GM21723 (cell line): ENCODE results near the gene HNRNPA1.
A peak's percentile ranks its signal among the peaks of the same experiment; 100 is the strongest.
"Not testable (repeated sequence)": the region's sequence is repeated elsewhere in the genome, so short reads cannot be mapped to it uniquely, and the experiment has no call there.

Experiments
- ATAC-seq: cut with Tn5 transposase; IDR thresholded peaks from one replicate; pipeline ENCODE4 v1.9.1; 2021; ENCODE audit warnings: mild to moderate bottlenecking, moderate library complexity; ENCODE audit not compliant: unreplicated experiment

Gene HNRNPA1

GRCh38 chr12:54273981-54274380 is 6.5 kb upstream of the HNRNPA1 start:
- ATAC-seq = no peak

DNA sequence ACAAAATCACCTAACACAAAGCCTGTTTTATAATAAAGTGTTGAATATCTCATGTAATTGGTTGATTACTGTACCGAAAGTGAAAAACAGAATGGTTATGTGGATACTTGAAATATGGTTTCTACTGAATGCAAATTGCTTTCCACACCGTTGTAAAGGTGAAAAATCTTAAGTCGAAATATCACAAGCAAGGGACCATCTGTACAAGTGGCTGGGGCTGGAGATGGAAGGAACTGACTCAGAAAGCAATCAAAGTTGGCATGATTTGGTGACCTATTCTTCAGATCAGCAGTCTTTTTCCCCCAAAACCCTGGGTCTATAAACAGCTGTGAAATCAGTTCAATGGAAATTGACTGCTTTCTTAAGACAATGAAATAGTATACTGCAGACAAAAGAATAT is 4.2 kb upstream of the HNRNPA1 start:
- no peak for ATAC-seq

DNA sequence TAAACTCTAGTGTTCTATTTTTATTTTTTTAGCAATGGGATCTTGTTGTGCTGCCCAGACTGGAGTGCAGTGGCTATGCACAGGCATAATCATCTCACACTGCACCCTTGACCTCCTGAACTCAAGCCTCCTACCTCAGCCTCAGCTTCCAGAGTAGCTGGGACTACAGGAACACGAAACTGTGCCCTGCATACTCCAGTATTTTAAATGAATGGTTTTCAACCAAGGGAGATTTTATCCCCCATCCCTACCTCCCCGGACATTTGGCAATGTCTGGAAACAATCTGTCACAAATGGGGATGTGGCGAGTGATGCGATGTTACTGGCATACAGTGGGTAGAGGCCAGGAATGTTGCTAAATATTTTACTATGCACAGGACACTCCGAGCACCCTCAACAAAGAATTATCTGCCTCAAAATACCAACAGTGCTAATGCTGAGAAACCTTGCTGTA is 2.7 kb upstream of the HNRNPA1 start:
- ATAC-seq = no peak

GRCh38 chr12:54279227-54279631 is 1.3 kb upstream of the HNRNPA1 start:
- no peak for ATAC-seq

DNA sequence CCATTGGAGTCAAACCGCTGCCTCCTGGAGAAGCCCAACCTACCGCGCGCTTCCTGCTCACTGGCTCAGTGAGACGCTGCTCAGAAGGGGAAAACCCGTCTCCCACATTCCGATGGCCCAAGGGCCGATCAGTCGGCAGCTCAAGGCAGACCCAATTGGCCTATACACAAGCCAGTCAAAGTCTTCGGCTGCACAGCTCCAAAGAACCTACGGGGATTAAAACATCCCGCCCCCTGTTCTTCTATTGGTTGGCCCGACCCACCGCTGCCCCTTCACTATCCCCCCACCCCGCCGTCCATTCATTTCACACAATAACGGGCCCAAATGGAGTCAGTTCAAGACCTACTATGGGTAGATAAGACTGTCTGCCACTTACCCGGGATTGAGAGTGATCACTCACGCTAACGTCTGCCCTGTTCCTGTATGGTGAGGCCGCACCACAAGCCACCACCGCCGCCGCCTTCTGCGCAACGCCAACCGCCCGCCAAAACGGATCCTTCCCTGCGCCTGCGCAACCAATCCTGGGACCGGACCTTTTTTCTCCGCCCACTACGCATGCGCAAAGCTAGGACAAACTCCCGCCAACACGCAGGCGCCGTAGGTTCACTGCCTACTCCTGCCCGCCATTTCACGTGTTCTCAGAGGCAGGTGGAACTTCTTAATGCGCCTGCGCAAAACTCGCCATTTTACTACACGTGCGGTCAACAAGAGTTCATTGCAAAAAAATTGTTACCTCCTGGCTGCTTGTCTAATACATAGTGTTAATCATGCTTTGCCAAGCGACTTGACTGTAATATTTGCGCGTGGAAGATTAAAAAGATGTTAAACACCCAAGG is 676 bp upstream of the HNRNPA1 start, which contains the start of gene CBX5:
Gene CBX5 (minus strand): TSS at position 491 of the 836 bp plus-strand sequence. CDS start 22,472 bp downstream, outside the sequence.
- peak; percentile 79 for ATAC-seq

- ATAC-seq = not testable (repeated sequence)
Observed at GRCh38 chr12:54281261-54281638, 724 bp downstream of the HNRNPA1 start.

- ATAC-seq = not testable (repeated sequence)
Observed at GRCh38 chr12:54281694-54282093, 1.2 kb downstream of the HNRNPA1 start.

DNA sequence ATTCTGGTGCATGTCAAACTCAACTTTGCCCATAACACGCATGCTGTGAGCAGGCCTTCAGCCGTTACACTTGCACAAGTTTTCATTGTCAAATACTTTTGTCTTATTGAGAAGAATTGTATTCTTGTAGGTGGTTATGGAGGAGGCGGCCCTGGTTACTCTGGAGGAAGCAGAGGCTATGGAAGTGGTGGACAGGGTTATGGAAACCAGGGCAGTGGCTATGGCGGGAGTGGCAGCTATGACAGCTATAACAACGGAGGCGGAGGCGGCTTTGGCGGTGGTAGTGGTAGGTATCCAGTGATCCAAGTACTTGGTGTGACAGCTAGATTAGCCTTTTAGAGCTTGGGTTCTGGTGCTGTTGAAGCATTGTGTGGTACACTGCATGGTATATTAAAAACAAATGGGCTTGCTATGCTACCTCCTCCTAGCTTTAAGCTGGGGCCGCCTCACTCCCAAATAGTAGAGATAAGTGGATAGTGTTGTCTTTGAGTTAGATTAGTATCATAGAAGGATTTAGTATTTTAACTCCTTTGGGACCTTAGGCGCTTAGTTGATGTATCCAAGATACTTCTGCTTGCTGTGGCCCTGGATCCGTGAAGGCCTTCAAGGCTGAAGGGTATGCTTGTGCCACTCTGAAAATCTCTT is 2.5 kb downstream of the HNRNPA1 start:
- no peak for ATAC-seq

DNA sequence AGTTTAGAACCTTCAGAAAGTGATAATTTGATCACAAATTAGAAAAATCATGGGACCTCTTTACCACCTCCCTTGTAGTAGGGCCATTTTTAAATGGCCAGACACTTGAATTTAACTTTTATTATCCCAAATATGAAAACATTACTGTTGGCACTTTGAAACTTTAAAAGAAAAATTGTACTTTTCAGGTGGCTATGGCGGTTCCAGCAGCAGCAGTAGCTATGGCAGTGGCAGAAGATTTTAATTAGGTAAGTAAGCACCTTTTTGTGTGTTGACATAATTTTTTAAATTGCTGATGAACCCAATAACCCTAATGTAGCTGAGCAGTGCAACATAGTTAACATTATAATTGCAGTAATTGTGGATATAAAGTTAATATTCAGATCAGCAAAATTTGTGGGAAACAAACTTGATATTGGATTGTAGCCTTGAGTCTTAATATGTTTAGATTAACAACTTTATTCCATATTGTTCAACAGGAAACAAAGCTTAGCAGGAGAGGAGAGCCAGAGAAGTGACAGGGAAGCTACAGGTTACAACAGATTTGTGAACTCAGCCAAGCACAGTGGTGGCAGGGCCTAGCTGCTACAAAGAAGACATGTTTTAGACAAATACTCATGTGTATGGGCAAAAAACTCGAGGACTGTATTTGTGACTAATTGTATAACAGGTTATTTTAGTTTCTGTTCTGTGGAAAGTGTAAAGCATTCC is 3.7 kb downstream of the HNRNPA1 start:
- not testable (repeated sequence) for ATAC-seq

DNA sequence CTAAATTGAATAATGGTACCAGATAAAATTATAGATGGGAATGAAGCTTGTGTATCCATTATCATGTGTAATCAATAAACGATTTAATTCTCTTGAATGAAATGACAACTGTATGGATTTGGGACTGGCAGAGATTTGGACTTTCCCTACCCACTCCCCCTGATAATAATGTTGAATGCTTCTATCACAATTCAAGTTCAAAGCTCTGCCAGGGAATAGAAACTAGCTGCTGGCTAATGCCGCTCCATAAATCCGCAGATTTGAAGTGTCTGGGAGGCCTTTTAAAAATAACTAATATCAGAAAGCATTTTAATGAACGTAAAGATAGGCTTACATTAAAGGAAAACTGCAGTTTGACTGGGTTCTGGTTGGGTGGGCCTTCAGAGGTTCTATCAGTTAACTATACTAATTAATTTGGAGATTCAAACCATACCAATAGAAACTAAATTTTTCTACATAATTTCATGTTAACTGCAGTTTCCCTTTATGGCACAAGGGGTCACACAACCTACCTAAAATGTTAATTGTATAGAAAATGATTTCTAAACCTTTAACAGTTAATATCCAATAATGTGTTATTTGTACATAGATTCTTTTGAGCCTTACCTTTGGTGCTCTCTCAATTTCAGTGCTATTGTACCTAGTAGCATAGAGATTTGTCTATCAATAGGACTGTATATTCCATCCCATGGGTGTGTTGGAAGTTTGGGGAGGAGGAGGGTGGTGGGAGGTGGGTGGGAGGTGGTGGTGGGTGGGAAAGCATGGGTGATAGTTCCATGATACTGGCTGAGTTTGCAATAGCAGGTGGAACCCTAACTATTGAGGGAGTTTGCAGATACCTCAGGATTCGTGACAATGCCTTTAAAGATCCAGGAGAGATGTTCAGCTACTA is 4.9 kb downstream of the HNRNPA1 start:
- ATAC-seq = no peak

- ATAC-seq = no peak
Observed at GRCh38 chr12:54286042-54287030, 5.8 kb downstream of the HNRNPA1 start.

DNA sequence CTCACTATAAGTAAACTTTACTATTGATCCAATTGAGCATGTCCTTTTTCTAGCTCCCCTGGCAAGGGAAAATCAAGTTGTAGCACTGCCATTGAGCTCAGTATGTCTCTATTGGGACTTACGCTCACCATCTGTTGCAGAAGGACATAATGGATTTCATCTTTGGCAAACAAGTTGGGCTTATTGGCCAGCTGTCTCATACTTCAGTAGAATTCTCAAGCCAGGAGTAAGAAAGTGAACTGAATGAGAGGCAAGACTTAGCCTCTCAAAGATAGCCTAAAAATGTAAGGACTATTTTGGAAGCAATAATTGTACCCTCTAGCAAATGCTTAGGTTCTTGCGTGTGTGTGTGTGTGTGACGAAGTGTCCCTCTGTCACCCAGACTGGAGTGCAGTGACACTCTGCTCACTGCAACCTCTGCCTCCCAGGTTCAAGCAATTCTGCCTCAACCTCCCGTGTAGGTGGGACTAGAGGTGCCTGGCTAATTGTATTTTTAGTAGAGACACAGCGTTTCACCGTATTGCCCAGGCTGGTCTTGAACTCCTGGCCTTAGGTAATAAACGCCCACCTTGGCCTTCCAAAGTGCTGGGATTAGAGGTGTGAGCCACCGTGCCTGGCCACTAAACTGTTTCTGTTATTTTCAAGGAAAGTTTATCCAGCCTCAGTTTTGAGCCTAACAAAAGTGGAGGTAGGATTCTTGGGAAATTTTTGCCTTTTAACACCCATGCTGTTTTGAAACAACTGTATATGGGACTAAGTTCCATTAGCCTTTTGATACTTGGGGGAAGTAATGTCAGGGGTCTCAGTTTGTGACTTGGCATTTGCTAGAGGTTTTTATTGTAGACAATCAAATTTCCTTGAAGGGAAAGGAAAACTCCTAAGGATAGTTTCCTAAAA is 7.0 kb downstream of the HNRNPA1 start:
- ATAC-seq = no peak

- ATAC-seq = no peak
Observed at GRCh38 chr12:54292083-54292930, 11.8 kb downstream of the HNRNPA1 start.

DNA sequence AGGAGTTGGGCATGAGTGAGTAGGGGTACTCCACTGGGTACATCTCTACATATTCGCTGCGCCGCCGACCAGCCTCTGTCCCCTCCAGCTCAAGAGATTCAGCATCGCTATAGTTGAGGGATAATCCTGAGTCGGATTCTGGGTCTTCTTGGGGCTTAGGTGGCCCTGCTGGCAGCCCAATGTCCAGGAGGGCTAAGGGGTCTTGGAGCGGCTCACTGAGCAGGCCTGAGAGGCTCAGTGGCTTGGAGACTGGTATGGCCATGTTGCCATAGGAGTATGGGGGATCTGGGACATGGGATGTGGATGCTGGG is 12.4 kb downstream of the HNRNPA1 start:
- ATAC-seq = no peak

- peak; percentile 59 for ATAC-seq
Observed at GRCh38 chr12:54294152-54294952, 13.8 kb downstream of the HNRNPA1 start.

DNA sequence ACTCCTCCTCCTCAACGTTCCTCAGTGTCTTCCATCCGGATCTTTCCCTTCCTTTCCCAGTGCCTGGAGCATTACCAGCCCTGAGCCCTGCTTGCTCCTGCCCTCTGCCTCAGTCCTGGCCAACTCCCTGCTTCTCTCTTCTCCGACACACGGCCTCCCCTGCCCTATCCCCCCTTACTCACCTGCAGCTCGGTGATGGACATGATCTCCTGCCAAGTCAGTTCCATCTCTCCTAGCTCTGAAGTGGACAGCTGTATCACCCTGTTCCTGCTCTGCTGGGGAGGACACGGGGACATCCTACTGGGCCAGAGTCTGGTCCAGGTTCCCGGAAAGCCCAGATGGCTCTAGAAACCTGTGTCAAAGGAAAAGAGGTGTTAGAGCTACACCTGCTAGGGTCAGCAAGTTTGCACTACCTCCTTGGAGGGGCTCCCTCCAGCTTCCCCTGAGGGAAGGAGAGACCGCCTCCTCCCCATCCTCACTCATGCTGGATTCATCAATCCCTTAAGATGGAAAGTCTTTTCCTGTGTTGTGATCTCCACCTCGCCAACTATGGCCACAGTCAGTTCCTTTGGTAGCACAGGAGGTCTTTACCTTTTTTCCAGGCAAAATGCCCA is 14.5 kb downstream of the HNRNPA1 start:
- no peak for ATAC-seq
